SU-DHL-6 (cell line): Measurements from ENCODE around the gene DCHS1.

Experiments
- H2AFZ ChIP-seq: fragments of 200-600 bp; sonication (generic); 2 replicates; pipeline ENCODE4 v1.6.1; 2014; ENCODE audit warnings: low read depth, mild to moderate bottlenecking, moderate library complexity, mixed read lengths, antibody characterized with exemption, low read length; ENCODE audit not compliant: severe bottlenecking
- H3F3A ChIP-seq: fragments of 200-600 bp; shearing (Covaris generic); 2 replicates; pipeline ENCODE4 v1.6.0; 2016; ENCODE audit warnings: antibody characterized with exemption, mild to moderate bottlenecking; ENCODE audit not compliant: insufficient read depth
- H3K27ac ChIP-seq: fragments of 200-600 bp; sonication (generic); 2 replicates; pipeline ENCODE4 v1.5.1; 2016; ENCODE audit warnings: low read depth, mild to moderate bottlenecking, low read length, moderate library complexity, mixed read lengths
- H3K27me3 ChIP-seq: fragments of 200-600 bp; sonication (generic), shearing (Covaris generic); 2 replicates; pipeline ENCODE4 v1.6.0; 2014; ENCODE audit warnings: mild to moderate bottlenecking, low read length
- H3K36me3 ChIP-seq: fragments of 200-600 bp; sonication (generic); 2 replicates; pipeline ENCODE4 v1.6.1; 2014; ENCODE audit warnings: mild to moderate bottlenecking, low read length, mixed read lengths
- H3K4me2 ChIP-seq: fragments of 300-600, 200-600 bp; shearing (Covaris generic), sonication (generic); 2 replicates; pipeline ENCODE4 v1.6.0; 2014; ENCODE audit warnings: low read length, low read depth, mild to moderate bottlenecking; ENCODE audit not compliant: poor library complexity, severe bottlenecking
- H3K4me3 ChIP-seq: fragments of 200-600 bp; sonication (generic); 2 replicates; pipeline ENCODE4 v1.5.1; 2014; ENCODE audit warnings: antibody characterized with exemption, low read length, mild to moderate bottlenecking, mixed read lengths; ENCODE audit not compliant: insufficient read depth, poor library complexity, severe bottlenecking
- H3K79me2 ChIP-seq: fragments of 200-600 bp; sonication (generic); 2 replicates; pipeline ENCODE4 v1.6.1; 2014; ENCODE audit warnings: mild to moderate bottlenecking, low read length, moderate library complexity; ENCODE audit not compliant: insufficient read depth
- H3K9ac ChIP-seq: fragments of 200-600 bp; sonication (generic); 2 replicates; pipeline ENCODE4 v1.7.0; 2014; ENCODE audit warnings: mild to moderate bottlenecking, low read length
- H3K9me2 ChIP-seq: fragments of 200-600 bp; sonication (generic); replicated peaks from 2 replicates; pipeline ENCODE4 v1.6.1; 2014; ENCODE audit warnings: low read length; ENCODE audit not compliant: insufficient read depth
- H3K9me3 ChIP-seq: fragments of 200-600 bp; sonication (generic); 2 replicates; pipeline ENCODE4 v1.6.1; 2014; ENCODE audit warnings: low read length, mixed read lengths; ENCODE audit not compliant: insufficient read depth
- H4K20me1 ChIP-seq: fragments of 200-600 bp; sonication (generic); 2 replicates; pipeline ENCODE4 v1.6.1; 2014; ENCODE audit warnings: low read depth, mild to moderate bottlenecking, antibody characterized with exemption, low read length, moderate library complexity, mixed read lengths
- CTCF ChIP-seq: fragments of 200-600 bp; sonication (generic); IDR thresholded peaks from one replicate; pipeline ENCODE4 v1.5.1; 2017; ENCODE audit warnings: antibody characterized with exemption, mild to moderate bottlenecking, low read length, moderate library complexity; ENCODE audit not compliant: insufficient read depth, poor library complexity, severe bottlenecking
- EZH2phosphoT487 ChIP-seq: fragments of 200-600 bp; sonication (generic), shearing (Covaris generic); conservative IDR thresholded peaks from 2 replicates; pipeline ENCODE4 v1.6.1; 2018; ENCODE audit warnings: mild to moderate bottlenecking, antibody characterized with exemption, low read length, moderate library complexity, mixed read lengths

The DCHS1 gene

GRCh38 chr11:6612213-6613041, 43.2 kb downstream of the DCHS1 start, which contains the start of gene TAF10:
TAF10 (minus strand) TSS chr11:6612216; CDS start chr11:6612189, 27 bp downstream.
- Histone ChIP-seq H3K9me3 (no peaks in the 10 kb centered on the region), H3K4me2 (peak within 1 kb of the TSS; percentile 84), H3K27me3 (no peaks in the 10 kb centered on the region), H3K79me2 (peaks cover 9% of the 10 kb centered on the region), H2AFZ (peak within 1 kb of the TSS; percentile 94), H3K9ac (peak within 1 kb of the TSS; percentile 78), H4K20me1 (no peaks in the 10 kb centered on the region), H3K4me3 (peak within 1 kb of the TSS; percentile 75), H3F3A (peaks cover 13% of the 10 kb centered on the region), H3K9me2 (no peaks in the 10 kb centered on the region), H3K27ac (peak within 1 kb of the TSS; percentile 78), H3K36me3 (no peaks in the 10 kb centered on the region)
- TF ChIP-seq EZH2phosphoT487 (no peak), CTCF (peak; percentile 41)

DNA sequence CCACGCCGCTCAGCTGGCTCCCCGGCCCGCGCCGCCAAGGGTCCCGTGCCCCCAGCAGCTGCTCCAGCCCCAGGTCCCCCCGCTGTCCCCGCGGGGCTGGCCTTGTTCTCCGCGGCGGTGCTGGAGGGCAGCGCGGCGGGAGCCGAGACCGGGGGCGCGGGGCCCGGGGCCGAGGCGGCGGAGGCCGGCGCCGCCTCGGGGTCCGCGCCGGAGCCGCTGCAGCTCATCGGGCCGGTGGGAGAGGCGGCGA, 43.7 kb downstream of the DCHS1 start:
- no peaks in the 10 kb centered on the region for H4K20me1 ChIP-seq
- H3K79me2 ChIP-seq, result peaks cover 9% of the 10 kb centered on the region
- peak overlapping the region; percentile 75 for H3K4me3 ChIP-seq
- H3K27ac ChIP-seq, result peak overlapping the region; percentile 78
- TF ChIP-seq CTCF, result no peak
- H3K27me3 ChIP-seq, result no peaks in the 10 kb centered on the region
- H3F3A ChIP-seq, result peaks cover 16% of the 10 kb centered on the region
- H3K4me2 ChIP-seq, result peak overlapping the region; percentile 84
- H2AFZ ChIP-seq, result peak overlapping the region; percentile 11
- H3K36me3 ChIP-seq, result no peaks in the 10 kb centered on the region
- H3K9me2 ChIP-seq, result no peaks in the 10 kb centered on the region
- no peaks in the 10 kb centered on the region for H3K9me3 ChIP-seq
- peak overlapping the region; percentile 78 for H3K9ac ChIP-seq

GRCh38 chr11:6611092-6611962, 44.3 kb downstream of the DCHS1 start:
- H3K9ac ChIP-seq, result peak overlapping the region; percentile 78
- peaks cover 14% of the 10 kb centered on the region for H3K79me2 ChIP-seq
- peak overlapping the region; percentile 52 for H3K27ac ChIP-seq
- H3K9me3 ChIP-seq, result no peaks in the 10 kb centered on the region
- TF ChIP-seq CTCF, result no peak
- H2AFZ ChIP-seq, result peak overlapping the region; percentile 11
- H3K4me2 ChIP-seq, result peak overlapping the region; percentile 84
- no peaks in the 10 kb centered on the region for H4K20me1 ChIP-seq
- peaks cover 17% of the 10 kb centered on the region for H3F3A ChIP-seq
- no peaks in the 10 kb centered on the region for H3K36me3 ChIP-seq
- no peaks in the 10 kb centered on the region for H3K9me2 ChIP-seq
- H3K27me3 ChIP-seq, result no peaks in the 10 kb centered on the region
- peak overlapping the region; percentile 75 for H3K4me3 ChIP-seq
